Breast epithelium (tissue), 4 donors: ENCODE results near the gene CYB561A3. TPM values are rescaled to one million over a fixed set of nuclear protein-coding genes. Genes with fewer than 3 reads are reported as not detected.

Source experiments
- DNase-seq, 2 donors: peaks; one replicate each; pipeline ENCODE4 v3.0.0-alpha.2; 2019; ENCODE audit warnings: low spot score in 2 of 2
- H3K27ac ChIP-seq, 2 donors: fragments of 200-600 bp; sonication (generic) in 1 of 2; one replicate each; pipeline ENCODE4 v1.5.1; 2016 to 2019; ENCODE audit warnings: mild to moderate bottlenecking in 1 of 2
- H3K27me3 ChIP-seq, 2 donors: fragments of 200-600 bp; sonication (generic) in 1 of 2; one replicate each; pipeline versions ENCODE4 v1.5.1 to v1.6.0; 2017 to 2019; ENCODE audit warnings: control low read depth in 1 of 2, mild to moderate bottlenecking in 1 of 2
- H3K36me3 ChIP-seq: fragments of 200-600 bp; one replicate; pipeline ENCODE4 v1.5.1; 2019
- H3K4me1 ChIP-seq, 2 donors: fragments of 200-600 bp; sonication (generic); one replicate each; pipeline ENCODE4 v1.5.1; 2016 to 2019; ENCODE audit warnings: control low read depth in 1 of 2
- H3K4me3 ChIP-seq, 3 donors: fragments of 200-600 bp; sonication (generic); 1 replicate in 2 of 3; 2 replicates in 1 of 3; pipeline ENCODE4 v1.5.1; 2016 to 2019; ENCODE audit warnings: mild to moderate bottlenecking in 3 of 3, moderate library complexity in 2 of 3
- H3K9me3 ChIP-seq, 2 donors: fragments of 200-600 bp; sonication (generic) in 1 of 2; one replicate each; pipeline ENCODE4 v1.5.1; 2016 to 2019; ENCODE audit warnings: control low read depth in 1 of 2
- CTCF ChIP-seq, 3 donors: fragments of 450-650 bp; IDR thresholded peaks; one replicate each; pipeline ENCODE4 v1.5.1; 2016 to 2017; ENCODE audit warnings: antibody characterized with exemption in 3 of 3, mild to moderate bottlenecking in 3 of 3, moderate library complexity in 3 of 3
- POLR2A ChIP-seq: fragments of 450-650 bp; IDR thresholded peaks from one replicate; pipeline ENCODE4 v1.6.1; 2016; ENCODE audit warnings: antibody characterized with exemption, mild to moderate bottlenecking, moderate library complexity
- POLR2AphosphoS5 ChIP-seq, 3 donors: sonication (generic); formaldehyde crosslinking; IDR thresholded peaks; one replicate each; pipeline ENCODE4 v1.6.1; 2017; ENCODE audit warnings: antibody characterized with exemption in 3 of 3
- intact Hi-C: fragments of 100-400 bp; cut with DNase I; formaldehyde crosslinking; loops from one replicate; pipeline ENCODE4 v1.15.1; 2023; ENCODE audit warnings: low total_unique reads
- total RNA-seq, 3 donors: library from RNA; depleted of rRNA; stranded (reverse); fragments of >200 nt; gene quantifications; one replicate each; pipeline ENCODE4 v1.1.0, GENCODE V29; 2016

Gene CYB561A3
- total RNA-seq, 3 donors from 2014 or later: 36.7 to 46.9 (median 44.3) TPM

- DNase-seq: no peak
- TF ChIP-seq POLR2AphosphoS5 (IDR thresholded peaks at IDR 0.05): no peak
- TF ChIP-seq CTCF (IDR thresholded peaks at IDR 0.05): no peak
- TF ChIP-seq POLR2A: no peak
- peak overlapping the region; percentile 75 to 77 for H3K27ac ChIP-seq
- H3K4me3 ChIP-seq: no peak overlapping the region
- H3K9me3 ChIP-seq: no peaks in the 10 kb centered on the region
- H3K4me1 ChIP-seq: peaks cover 0 to 6% of the 10 kb centered on the region in 2 donors
- no peaks in the 10 kb centered on the region for H3K27me3 ChIP-seq
- no peaks in the 10 kb centered on the region for H3K36me3 ChIP-seq
- intact Hi-C loops: no loop called here
These were observed 7.0 kb upstream of the CYB561A3 start for GRCh38 chr11:61368646-61369045.

GRCh38 chr11:61367406-61367805 lies 5.7 kb upstream of the CYB561A3 start:
- H3K9me3 ChIP-seq: no peaks in the 10 kb centered on the region
- H3K27ac ChIP-seq: no peak overlapping the region
- no peak overlapping the region for H3K4me3 ChIP-seq
- H3K36me3 ChIP-seq: no peaks in the 10 kb centered on the region
- H3K4me1 ChIP-seq: peaks cover 0 to 12% of the 10 kb centered on the region in 2 donors
- intact Hi-C loops: no loop called here
- no peak for DNase-seq
- H3K27me3 ChIP-seq: no peaks in the 10 kb centered on the region
- TF ChIP-seq CTCF (IDR thresholded peaks at IDR 0.05): no peak
- TF ChIP-seq POLR2AphosphoS5 (IDR thresholded peaks at IDR 0.05): no peak
- no peak for TF ChIP-seq POLR2A

- no peaks in the 10 kb centered on the region for H3K36me3 ChIP-seq
- H3K27ac ChIP-seq: no peak overlapping the region
- TF ChIP-seq POLR2A: no peak
- TF ChIP-seq POLR2AphosphoS5 (IDR thresholded peaks at IDR 0.05): no peak
- no peak for TF ChIP-seq CTCF (IDR thresholded peaks at IDR 0.05)
- H3K9me3 ChIP-seq: no peaks in the 10 kb centered on the region
- no peaks in the 10 kb centered on the region for H3K27me3 ChIP-seq
- no peak for DNase-seq
- H3K4me1 ChIP-seq: peaks cover 0 to 6% of the 10 kb centered on the region in 2 donors
- H3K4me3 ChIP-seq: no peak overlapping the region
- intact Hi-C loops: no loop called here
These were observed 2.5 kb upstream of the CYB561A3 start for GRCh38 chr11:61364012-61364675.

DNA sequence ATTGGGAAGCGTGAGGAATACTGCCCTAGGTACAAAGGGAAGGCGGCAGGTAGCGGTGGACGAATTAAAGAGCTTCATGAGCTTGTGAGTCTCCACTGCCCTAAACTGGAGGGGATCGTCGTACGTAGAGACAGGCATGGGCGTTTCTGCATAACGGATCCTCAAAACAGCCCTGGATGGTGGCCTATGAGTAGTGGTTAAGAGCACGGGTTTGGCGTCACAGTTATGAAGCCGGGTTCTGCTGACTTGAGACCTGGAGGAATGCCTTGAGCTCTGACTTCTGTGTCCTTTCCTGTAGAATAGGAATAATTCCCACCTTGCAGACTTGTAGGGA lies 827 bp upstream of the CYB561A3 start:
- no peaks in the 10 kb centered on the region for H3K27me3 ChIP-seq
- intact Hi-C loops: no loop called here
- H3K4me1 ChIP-seq: peaks cover 0 to 6% of the 10 kb centered on the region in 2 donors
- H3K27ac ChIP-seq: peak overlapping the region; percentile 95 to 96
- TF ChIP-seq POLR2A: no peak
- no peak for TF ChIP-seq CTCF (IDR thresholded peaks at IDR 0.05)
- TF ChIP-seq POLR2AphosphoS5 (IDR thresholded peaks at IDR 0.05): no peak
- H3K9me3 ChIP-seq: no peaks in the 10 kb centered on the region
- DNase-seq: no peak
- H3K4me3 ChIP-seq: peak overlapping the region; percentile 60 to 77 (median 73)
- no peaks in the 10 kb centered on the region for H3K36me3 ChIP-seq

DNA sequence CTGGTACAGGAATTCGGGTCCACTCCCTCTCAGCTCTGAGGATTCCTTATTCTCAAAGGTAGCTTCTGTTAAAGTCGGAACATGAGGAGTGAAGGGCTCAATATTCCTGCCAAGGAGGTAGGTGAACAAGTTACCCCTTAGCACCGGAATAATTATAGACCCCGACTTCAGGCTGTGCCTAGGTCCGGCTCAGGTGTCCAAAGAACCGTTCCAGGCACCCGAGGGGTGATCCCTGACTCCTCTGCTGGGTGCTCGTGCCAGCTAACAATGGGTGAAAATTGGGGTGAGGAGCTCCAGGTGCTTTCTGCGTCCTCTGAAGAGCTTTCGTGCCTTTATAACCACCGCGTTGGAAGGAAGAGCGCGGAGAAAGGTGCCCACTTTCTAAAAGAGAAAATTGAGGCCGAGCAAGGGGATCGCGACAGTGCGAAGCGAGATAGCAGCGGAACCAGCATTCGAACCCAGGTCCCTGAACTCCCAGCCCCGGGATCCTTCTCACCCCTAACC lies 393 bp downstream of the CYB561A3 start:
- Histone ChIP-seq H3K4me3 (peak overlapping the region; percentile 60 to 77 (median 73)), H3K4me1 (peaks cover 0 to 6% of the 10 kb centered on the region in 2 donors), H3K27ac (peak overlapping the region; percentile 95 to 96), H3K27me3 (no peaks in the 10 kb centered on the region), H3K36me3 (no peaks in the 10 kb centered on the region), H3K9me3 (no peaks in the 10 kb centered on the region)
- TF ChIP-seq POLR2AphosphoS5 (IDR thresholded peaks at IDR 0.05) (no peak), POLR2A (no peak), CTCF (IDR thresholded peaks at IDR 0.05) (no peak)
- intact Hi-C loops: no loop called here
- DNase-seq: no peak
